SK-N-DZ (cell line): Measurements from ENCODE around the gene CEP170.

ENCODE experiments used
- DNase-seq: peaks from one replicate; pipeline ENCODE4 v3.0.0-alpha.2; 2015; ENCODE audit warnings: low spot score

The CEP170 gene

GRCh38 chr1:243267914-243268653, 13.0 kb upstream of the CEP170 start:
- no peak for DNase-seq

DNA sequence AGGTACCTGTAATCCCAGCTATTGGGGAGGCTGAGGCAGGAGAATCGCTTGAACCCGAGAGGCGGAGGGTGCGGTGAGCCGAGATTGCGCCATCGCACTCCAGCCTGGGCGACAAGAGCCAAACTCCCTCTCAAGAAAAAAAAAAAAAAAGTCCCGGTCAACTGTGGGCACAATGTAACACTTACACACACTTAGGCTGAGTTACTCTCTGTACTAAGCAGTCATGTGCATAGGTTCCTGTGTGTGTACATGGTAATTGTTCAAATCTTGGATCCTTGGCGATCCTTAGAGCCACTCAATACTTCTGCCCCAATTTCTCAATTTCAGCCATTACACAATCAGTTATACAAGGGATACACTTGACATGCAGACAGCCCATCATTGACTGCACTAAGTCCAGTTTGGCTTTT, 12.4 kb upstream of the CEP170 start:
- no peak for DNase-seq

DNA sequence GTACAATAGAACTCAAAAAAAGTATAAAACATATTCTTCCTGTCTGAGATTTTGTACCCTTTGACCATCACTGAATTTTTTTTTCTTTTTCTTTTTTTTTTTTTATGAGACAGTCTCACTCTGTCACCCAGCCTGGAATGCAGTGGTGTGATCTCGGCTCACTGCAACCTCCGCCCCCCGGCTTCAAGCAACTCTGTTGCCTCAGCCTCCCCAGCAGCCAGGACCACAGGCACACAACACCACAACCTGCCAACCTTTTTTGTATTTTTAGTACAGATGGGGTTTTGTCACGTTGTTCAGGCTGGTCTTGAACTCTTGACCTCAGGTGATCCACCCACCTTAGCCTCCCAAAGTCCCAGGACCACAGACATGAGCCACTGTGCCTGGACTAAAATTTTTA, 11.2 kb upstream of the CEP170 start:
- no peak for DNase-seq

DNA sequence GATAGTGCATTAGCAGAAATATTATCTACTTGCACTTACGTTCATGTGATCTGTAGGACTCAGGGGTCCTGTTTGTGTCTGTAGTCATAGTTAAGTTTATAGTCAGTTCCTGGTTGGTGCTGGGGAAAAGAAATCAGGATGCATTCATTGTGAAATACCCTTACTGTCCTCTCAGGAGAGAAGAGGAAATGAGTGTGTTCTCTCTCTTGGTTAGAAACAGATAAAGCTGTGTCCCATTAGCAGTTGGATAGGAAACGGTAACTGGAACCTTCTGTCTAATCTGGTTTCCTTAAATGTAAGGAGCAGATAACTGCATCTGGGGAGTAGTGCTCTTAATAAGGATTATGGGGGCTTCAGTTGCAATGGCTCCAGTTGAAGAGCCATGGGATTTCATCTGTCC, 9.6 kb upstream of the CEP170 start:
- no peak for DNase-seq

GRCh38 chr1:243261390-243261789, 6.3 kb upstream of the CEP170 start:
- no peak for DNase-seq

GRCh38 chr1:243260221-243260880, 5.3 kb upstream of the CEP170 start:
- no peak for DNase-seq

GRCh38 chr1:243258731-243259130, 3.6 kb upstream of the CEP170 start:
- DNase-seq, result no peak

DNA sequence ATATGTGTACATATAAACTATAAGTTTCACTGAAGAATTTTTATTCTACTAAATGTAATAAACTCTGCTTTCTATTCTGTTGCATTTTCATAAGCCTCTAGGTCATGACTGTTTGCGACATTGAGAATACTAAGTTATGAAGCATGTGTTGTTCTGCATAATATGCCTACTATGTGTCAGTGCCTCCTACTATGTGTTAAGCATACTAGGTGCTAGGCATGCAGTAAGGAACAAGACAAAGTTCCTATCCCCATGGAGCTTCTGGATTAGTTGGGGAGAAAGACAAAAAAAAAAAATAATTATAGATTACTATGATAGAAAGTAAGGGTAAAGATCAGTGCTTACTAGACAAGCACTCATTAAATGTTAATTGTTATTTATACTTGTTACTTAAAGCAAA, 2.1 kb upstream of the CEP170 start:
- DNase-seq, result no peak

DNA sequence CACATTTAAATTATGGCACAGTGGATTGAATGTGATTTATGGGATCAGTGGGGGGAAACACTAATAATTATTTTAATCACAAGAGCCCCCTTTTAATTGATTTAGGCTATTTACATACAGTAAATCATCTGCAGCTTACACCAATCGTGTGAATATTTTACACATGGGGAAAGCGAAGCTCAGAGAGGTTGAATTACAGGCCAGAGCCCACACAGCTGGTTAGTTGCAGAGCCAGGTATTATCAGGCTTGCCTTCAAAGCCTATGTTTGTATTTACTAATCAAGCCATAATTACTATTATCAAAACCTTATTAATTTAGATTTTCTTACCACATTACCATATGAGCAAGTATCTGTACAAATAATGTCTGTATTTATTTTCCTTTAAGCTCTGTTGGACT, 1.5 kb upstream of the CEP170 start:
- DNase-seq, result no peak

GRCh38 chr1:243255791-243256512, 871 bp upstream of the CEP170 start, which contains the start of gene SDCCAG8:
SDCCAG8 (plus strand) TSS chr1:243256041; CDS start chr1:243256174, 133 bp downstream.
- DNase-seq, result peak; percentile 100

- DNase-seq, result peak; percentile 57
Measured at GRCh38 chr1:243254233-243254926, 701 bp downstream of the CEP170 start.

DNA sequence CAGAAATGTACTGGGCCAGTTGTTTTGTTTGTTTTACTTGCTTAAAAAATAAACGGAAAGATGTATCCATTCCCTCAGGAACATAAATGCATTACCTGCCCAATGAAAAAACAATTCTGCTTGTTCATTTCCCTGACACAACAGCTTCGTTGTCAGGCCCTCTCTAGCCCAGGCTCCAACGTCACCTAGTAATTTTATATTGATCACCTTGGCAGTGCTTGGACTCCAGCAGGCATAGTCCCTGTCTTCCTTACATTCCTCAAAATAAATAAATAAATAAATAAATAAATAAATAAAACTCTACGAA, 1.2 kb downstream of the CEP170 start:
- no peak for DNase-seq

GRCh38 chr1:243253211-243253925, 1.7 kb downstream of the CEP170 start:
- DNase-seq, result peak; percentile 5

- no peak for DNase-seq
Measured at GRCh38 chr1:243251539-243251938, 3.5 kb downstream of the CEP170 start.

DNA sequence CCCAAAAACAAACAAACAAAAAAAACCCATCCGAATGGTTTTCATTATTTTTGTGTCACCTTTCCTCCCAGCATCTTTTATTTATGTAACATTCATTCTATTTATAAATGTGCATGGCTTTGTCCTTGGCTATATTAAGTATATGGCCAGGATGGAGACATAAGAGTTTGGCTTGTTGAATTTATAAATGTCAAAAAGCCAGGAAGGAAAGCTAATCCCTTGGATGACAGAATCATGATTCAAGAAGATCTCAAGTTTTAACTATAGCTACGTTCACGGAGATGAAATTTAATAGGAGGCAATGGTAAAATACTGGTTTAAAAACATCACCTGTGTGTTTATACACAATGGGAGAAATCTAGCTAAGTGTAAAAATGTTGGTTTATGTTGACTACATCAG, 5.0 kb downstream of the CEP170 start:
- no peak for DNase-seq

DNA sequence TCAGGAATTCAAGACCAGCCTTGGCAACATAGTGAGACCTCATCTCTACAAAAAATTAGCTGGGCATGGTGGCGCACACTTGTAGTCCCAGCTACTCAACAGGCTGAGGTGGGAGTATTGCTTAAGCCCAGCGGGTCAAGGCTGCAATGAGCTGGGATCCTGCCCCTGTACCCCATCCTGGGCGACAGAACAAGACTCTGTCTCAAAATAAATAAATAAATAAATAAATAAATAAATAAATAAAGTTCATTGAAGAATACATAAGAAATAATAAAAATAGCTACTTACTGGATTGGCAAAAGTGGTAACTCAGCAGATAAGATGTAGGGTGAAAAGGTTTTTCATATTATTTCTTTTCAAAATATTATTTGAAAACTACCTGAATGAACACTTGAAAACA, 5.9 kb downstream of the CEP170 start:
- no peak for DNase-seq

DNA sequence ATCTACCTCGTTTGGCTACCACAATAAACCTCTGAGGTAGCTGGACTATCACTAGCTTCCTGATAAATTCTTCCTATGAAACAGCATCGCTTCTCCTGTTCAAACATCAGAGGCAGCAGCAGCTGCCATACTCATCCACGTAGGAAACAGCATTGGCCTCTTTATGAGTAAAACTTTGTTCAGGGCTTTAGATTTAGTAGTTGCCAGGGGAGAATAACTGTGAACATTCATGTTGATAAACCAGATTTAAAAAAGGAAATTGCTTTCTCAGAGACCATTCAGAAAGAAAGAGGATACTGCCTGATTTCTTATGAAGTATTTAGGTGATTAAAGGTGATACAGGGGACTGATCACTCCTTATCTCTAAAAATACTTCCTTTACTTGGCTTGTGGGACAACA, 7.2 kb downstream of the CEP170 start:
- DNase-seq, result no peak

DNA sequence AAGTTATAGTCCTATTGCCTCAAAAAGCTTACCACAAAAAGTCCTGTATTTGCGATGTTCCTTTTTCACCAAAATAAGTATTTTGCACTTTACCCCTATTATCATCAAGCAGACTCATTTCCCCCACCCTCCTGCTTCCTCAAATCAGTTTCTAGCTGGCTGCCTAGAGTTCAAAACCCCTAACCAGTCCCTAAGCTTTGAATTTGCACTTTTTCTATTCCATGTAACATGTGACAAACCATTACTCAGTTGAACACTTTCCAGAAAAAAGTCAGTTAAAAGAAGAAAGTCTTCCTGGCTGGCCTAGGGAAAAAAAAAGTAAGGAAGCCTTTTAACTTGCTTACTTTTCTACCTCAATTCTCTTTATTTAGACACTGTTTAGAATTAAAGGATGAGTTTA, 8.2 kb downstream of the CEP170 start:
- DNase-seq, result no peak

GRCh38 chr1:243244432-243244841, 10.6 kb downstream of the CEP170 start:
- DNase-seq, result no peak

- DNase-seq, result no peak
Measured at GRCh38 chr1:243236604-243237252, 18.4 kb downstream of the CEP170 start.
